ENCODE measurements around the gene CASP2. TPM values are rescaled to one million over a fixed set of nuclear protein-coding genes. Genes with fewer than 3 reads are reported as not detected.

CASP2 gene
- total RNA-seq, 4 donors from 2014 or later, result 18.4 to 25.2 (median 21.3) TPM

GRCh38 chr7:143346018-143346417 is 57.9 kb downstream of the CASP2 start:
- Histone ChIP-seq H3K9me3 (no peaks in the 10 kb centered on the region), H3K4me3 (no peak overlapping the region), H3K36me3 (no peaks in the 10 kb centered on the region), H3K27me3 (peaks cover 0 to 8% of the 10 kb centered on the region in 2 donors), H3K4me1 (peaks cover 0 to 6% (median 0%) of the 10 kb centered on the region in 4 donors), H3K27ac (no peak overlapping the region)
- DNase-seq (ENCODE audit: low spot score in 2 of 2), result no peak
- 75 to 87% methylated on average over 4 of the region's 4 CpGs for WGBS, 2 donors
- TF ChIP-seq POLR2A (IDR thresholded peaks at IDR 0.05), result no peak
- no peak for TF ChIP-seq CTCF (IDR thresholded peaks at IDR 0.05)
- no peak for TF ChIP-seq EP300 (IDR thresholded peaks at IDR 0.05)

- Histone ChIP-seq H3K27ac (no peak overlapping the region), H3K4me1 (peaks cover 0 to 6% (median 0%) of the 10 kb centered on the region in 4 donors), H3K4me3 (no peak overlapping the region), H3K27me3 (peaks cover 0 to 10% of the 10 kb centered on the region in 2 donors), H3K9me3 (no peaks in the 10 kb centered on the region), H3K36me3 (no peaks in the 10 kb centered on the region)
- no peak for DNase-seq (ENCODE audit: low spot score in 2 of 2)
- TF ChIP-seq POLR2A (IDR thresholded peaks at IDR 0.05) (no peak), CTCF (IDR thresholded peaks at IDR 0.05) (no peak), EP300 (IDR thresholded peaks at IDR 0.05) (no peak)
- WGBS, 2 donors, result 55 to 72% methylated on average over 5 of the region's 5 CpGs
Observed at GRCh38 chr7:143347950-143348349, 59.8 kb downstream of the CASP2 start.

DNA sequence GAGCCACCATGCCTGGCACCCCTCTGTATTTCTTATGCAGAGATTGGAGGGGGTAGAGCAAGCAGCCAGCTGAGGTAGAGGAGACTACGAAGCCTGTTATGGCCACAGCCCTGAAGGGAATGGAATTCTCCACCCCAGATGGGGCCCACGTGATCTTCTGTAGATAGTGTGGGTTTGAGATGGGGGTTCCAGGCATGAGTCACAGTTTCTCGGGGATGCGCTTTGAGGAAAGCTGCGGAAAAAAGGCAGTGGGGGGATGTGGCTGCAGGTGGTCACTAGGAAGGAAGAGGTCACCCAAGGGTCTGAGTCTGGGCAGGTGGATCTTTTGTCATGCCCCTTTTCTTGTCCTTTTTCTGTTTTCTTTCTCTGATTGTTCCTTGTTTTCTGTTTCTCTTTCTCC is 62.9 kb downstream of the CASP2 start:
- Histone ChIP-seq H3K9me3 (no peaks in the 10 kb centered on the region), H3K36me3 (peaks cover 0 to under 1% (median 0%) of the 10 kb centered on the region in 3 donors), H3K4me1 (no peaks in the 10 kb centered on the region), H3K27me3 (peaks cover 0 to 6% of the 10 kb centered on the region in 2 donors), H3K4me3 (no peak overlapping the region), H3K27ac (no peak overlapping the region)
- no peak for DNase-seq (ENCODE audit: low spot score in 2 of 2)
- WGBS, 2 donors, result 74 to 79% methylated on average over 5 of the region's 5 CpGs
- no peak for TF ChIP-seq POLR2A (IDR thresholded peaks at IDR 0.05)
- no peak for TF ChIP-seq CTCF (IDR thresholded peaks at IDR 0.05)
- no peak for TF ChIP-seq EP300 (IDR thresholded peaks at IDR 0.05)

DNA sequence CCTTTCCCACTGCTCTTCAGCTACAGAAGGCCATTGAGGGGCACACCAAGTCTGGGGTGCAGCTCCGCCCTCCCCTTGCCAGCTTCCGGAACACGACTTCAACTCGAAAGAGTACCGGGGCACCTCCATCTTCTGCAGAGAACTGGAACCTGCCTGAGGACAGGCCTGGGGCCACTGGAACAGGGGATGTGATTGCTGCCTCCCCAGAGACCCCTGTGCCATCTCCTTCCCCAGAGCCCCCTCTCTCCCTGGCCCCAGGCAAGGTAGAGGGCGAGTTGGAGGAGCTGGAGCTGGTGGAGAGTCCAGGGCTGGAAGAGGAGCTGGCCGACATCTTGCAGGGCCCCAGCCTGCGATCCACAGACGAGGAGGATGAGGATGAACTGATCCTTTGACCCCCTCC is 63.4 kb downstream of the CASP2 start:
- TF ChIP-seq EP300 (IDR thresholded peaks at IDR 0.05) (no peak), POLR2A (IDR thresholded peaks at IDR 0.05) (no peak), CTCF (IDR thresholded peaks at IDR 0.05) (no peak)

GRCh38 chr7:143352531-143353002 is 64.4 kb downstream of the CASP2 start:
- Histone ChIP-seq H3K4me1 (no peaks in the 10 kb centered on the region), H3K4me3 (no peak overlapping the region), H3K9me3 (no peaks in the 10 kb centered on the region), H3K27me3 (peaks cover 0 to 4% of the 10 kb centered on the region in 2 donors), H3K36me3 (peaks cover 0 to 5% (median 0%) of the 10 kb centered on the region in 3 donors), H3K27ac (no peak overlapping the region)
- no peak for DNase-seq (ENCODE audit: low spot score in 2 of 2)
- WGBS, 2 donors, result 57% methylated on average over 10 to 11 of the region's 11 CpGs
- TF ChIP-seq EP300 (IDR thresholded peaks at IDR 0.05), result no peak
- TF ChIP-seq CTCF (IDR thresholded peaks at IDR 0.05), result no peak
- no peak for TF ChIP-seq POLR2A (IDR thresholded peaks at IDR 0.05)

More for the DNA sequence above, 63.4 kb downstream of the CASP2 start:
- peaks cover 0 to 4% of the 10 kb centered on the region in 2 donors for H3K27me3 ChIP-seq
- no peak overlapping the region for H3K27ac ChIP-seq
- no peak for DNase-seq (ENCODE audit: low spot score in 2 of 2)
- peaks cover 0 to 5% (median 0%) of the 10 kb centered on the region in 3 donors for H3K36me3 ChIP-seq
- no peaks in the 10 kb centered on the region for H3K4me1 ChIP-seq
- 91 to 92% methylated on average over 8 to 9 of the region's 9 CpGs for WGBS, 2 donors
- no peak overlapping the region for H3K4me3 ChIP-seq
- H3K9me3 ChIP-seq, result no peaks in the 10 kb centered on the region

Data from tibial nerve (tissue), 4 donors.